ENCODE results near the gene RILP.
"Not testable (repeated sequence)": the region's sequence is repeated elsewhere in the genome, so short reads cannot be mapped to it uniquely, and the experiment has no call there.

DNA sequence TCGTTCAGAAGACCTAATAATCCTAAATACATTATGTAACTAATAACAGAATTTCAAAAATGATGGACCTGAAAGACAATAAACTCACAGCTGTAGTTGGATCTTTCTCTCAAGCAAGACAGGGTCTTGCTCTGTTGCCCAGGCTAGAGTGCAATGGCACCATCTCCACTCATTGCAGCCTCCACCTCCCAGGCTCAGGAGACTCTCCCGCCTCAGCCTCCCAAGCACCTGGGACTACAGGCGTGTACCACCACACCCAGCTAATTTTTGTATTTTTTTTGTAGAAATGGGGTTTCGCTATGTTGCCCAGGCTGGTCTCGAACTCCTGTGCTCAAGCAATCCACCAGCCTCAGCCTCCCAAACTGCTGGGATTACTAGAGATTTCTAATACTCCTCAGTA is 14.3 kb upstream of the RILP start:
- TF ChIP-seq, protein P1, sequence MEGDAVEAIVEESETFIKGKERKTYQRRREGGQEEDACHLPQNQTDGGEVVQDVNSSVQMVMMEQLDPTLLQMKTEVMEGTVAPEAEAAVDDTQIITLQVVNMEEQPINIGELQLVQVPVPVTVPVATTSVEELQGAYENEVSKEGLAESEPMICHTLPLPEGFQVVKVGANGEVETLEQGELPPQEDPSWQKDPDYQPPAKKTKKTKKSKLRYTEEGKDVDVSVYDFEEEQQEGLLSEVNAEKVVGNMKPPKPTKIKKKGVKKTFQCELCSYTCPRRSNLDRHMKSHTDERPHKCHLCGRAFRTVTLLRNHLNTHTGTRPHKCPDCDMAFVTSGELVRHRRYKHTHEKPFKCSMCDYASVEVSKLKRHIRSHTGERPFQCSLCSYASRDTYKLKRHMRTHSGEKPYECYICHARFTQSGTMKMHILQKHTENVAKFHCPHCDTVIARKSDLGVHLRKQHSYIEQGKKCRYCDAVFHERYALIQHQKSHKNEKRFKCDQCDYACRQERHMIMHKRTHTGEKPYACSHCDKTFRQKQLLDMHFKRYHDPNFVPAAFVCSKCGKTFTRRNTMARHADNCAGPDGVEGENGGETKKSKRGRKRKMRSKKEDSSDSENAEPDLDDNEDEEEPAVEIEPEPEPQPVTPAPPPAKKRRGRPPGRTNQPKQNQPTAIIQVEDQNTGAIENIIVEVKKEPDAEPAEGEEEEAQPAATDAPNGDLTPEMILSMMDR (IDR thresholded peaks at IDR 0.05; ENCODE audit: low read length) = not testable (repeated sequence)
- not testable (repeated sequence) for TF ChIP-seq EZH2phosphoT487 (IDR thresholded peaks at IDR 0.05; ENCODE audit: low read length); EZH2 (optimal IDR thresholded peaks at IDR 0.05; ENCODE audit: low read depth, low read length)

Data from MM.1S (cell line).